NCI-H1694 (cell line): ENCODE results near the gene PCDHGA2.
"Not testable (repeated sequence)": the region's sequence is repeated elsewhere in the genome, so short reads cannot be mapped to it uniquely, and the experiment has no call there.

ENCODE experiments used
- DNase-seq: peaks from one replicate; lab custom pipeline; 2025; lab: John Stamatoyannopoulos, UW

Gene PCDHGA2

DNA sequence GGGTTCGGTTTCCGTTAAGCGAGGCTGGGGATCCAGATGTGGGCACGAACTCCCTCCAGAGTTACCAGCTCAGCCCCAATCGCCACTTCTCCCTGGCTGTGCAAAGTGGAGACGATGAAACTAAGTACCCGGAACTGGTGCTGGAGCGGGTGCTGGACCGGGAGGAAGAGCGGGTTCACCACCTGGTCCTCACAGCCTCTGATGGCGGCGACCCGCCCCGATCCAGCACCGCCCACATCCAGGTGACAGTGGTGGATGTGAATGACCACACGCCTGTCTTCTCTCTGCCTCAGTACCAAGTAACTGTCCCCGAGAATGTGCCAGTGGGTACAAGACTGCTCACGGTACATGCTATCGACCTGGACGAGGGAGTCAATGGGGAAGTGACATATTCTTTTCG is 44.8 kb downstream of the PCDHGA2 start:
- no peak for DNase-seq

GRCh38 chr5:141384471-141385267 is 46.1 kb downstream of the PCDHGA2 start:
- DNase-seq, result no peak

GRCh38 chr5:141387557-141388311 is 49.2 kb downstream of the PCDHGA2 start, which contains the start of gene PCDHGB4:
TSS of gene PCDHGB4 (plus strand) at chr5:141387698. CDS start at chr5:141387885, 187 bp downstream.
- DNase-seq, result not testable (repeated sequence)

DNA sequence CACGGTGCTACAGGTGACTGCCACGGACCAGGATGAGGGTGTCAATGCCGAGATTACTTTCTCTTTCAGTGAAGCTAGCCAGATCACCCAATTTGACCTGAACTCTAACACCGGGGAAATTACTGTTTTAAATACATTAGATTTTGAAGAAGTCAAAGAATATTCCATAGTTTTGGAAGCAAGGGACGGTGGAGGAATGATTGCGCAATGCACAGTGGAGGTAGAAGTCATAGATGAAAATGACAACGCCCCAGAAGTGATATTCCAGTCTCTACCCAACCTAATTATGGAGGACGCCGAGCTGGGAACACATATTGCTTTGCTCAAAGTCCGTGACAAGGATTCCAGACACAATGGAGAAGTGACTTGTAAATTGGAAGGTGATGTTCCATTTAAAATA is 50.1 kb downstream of the PCDHGA2 start:
- no peak for DNase-seq

- DNase-seq, result no peak
These were observed 50.8 kb downstream of the PCDHGA2 start for GRCh38 chr5:141389153-141390042.

GRCh38 chr5:141392429-141393198 is 54.1 kb downstream of the PCDHGA2 start, which contains the start of gene PCDHGA8:
TSS of gene PCDHGA8 (plus strand) at chr5:141392633. CDS start at chr5:141392814, 181 bp downstream.
- no peak for DNase-seq
